ENCODE measurements around the gene CAMK4. TPM values are rescaled to one million over a fixed set of nuclear protein-coding genes. Genes with fewer than 3 reads are reported as not detected.
"Not testable (repeated sequence)": the region's sequence is repeated elsewhere in the genome, so short reads cannot be mapped to it uniquely, and the experiment has no call there.

The CAMK4 gene
- total RNA-seq, 1 donor from 2014 or later: 4.7 TPM

DNA sequence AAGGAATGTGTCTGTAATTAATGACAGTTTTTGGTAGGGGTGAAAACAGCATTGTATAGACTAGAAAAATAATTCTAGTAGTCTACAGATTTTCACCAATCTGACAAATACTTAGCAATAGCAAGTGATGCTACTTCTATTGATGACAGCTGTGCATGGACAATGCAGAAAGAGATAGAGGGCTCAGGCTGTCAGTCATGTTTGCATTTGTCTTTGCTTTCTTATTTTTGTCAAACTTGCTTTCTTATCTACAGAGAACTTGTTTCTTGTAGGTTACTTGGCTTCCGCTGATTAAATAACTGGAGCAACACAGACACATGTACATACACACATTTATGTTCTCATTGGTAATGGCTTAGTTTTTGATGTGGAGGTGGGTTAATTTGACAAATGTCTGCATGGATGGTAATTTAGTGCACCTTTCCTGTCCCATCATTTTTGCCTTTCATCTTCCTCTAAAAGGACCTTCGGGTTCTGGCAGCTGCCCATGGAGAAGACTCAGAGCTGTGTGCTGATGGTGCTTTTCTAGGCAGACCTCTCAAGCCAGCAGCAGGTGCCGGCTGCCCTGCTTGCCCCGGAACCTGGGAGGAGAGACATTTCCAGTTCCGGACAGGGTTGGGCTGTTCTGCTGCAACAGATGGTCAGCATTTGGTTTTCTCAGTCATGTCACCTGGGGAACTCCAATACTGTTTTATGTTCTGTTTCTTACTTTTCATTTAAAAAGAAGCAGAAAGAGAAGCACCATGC lies 28.8 kb downstream of the CAMK4 start:
- Histone ChIP-seq H3K9ac (ENCODE audit: low read depth in 1 of 3, low read length in 3 of 3) (no peak overlapping the region), H3K4me3 (ENCODE audit: low read length in 3 of 3) (no peak overlapping the region), H3K36me3 (ENCODE audit: control insufficient read depth in 3 of 3, insufficient read depth in 3 of 3, low read length in 3 of 3) (no peaks in the 10 kb centered on the region), H3K27me3 (ENCODE audit: control insufficient read depth in 3 of 3, insufficient read depth in 3 of 3, low read length in 3 of 3) (no peaks in the 10 kb centered on the region), H3K9me3 (ENCODE audit: control insufficient read depth in 3 of 3, low read length in 3 of 3) (no peaks in the 10 kb centered on the region), H3K4me1 (ENCODE audit: control insufficient read depth in 3 of 3, insufficient read depth in 3 of 3, low read length in 3 of 3) (no peaks in the 10 kb centered on the region), H3K27ac (ENCODE audit: low read depth, low read length) (no peak overlapping the region)

DNA sequence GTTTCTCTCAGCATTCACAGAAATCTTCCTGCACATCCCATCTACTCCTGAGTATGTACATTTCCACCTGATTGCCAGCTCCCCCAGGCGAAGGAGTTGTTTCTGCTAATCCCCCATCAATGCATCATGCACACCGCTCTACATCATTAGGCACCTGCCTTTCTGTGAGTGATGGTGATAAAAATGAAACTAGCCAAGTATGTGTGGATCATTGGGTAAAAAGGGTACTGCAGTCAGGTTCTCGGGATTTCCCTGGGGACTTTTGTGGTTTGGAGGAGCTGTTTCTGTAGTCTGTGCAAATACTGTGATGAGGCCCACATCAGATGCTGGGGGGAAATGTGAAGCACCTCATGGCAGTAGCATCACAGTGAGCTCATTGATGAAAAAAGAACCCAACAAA lies 30.4 kb downstream of the CAMK4 start:
- Histone ChIP-seq H3K36me3 (ENCODE audit: control insufficient read depth in 3 of 3, insufficient read depth in 3 of 3, low read length in 3 of 3) (no peaks in the 10 kb centered on the region), H3K9ac (ENCODE audit: low read depth in 1 of 3, low read length in 3 of 3) (no peak overlapping the region), H3K27me3 (ENCODE audit: control insufficient read depth in 3 of 3, insufficient read depth in 3 of 3, low read length in 3 of 3) (no peaks in the 10 kb centered on the region), H3K4me1 (ENCODE audit: control insufficient read depth in 3 of 3, insufficient read depth in 3 of 3, low read length in 3 of 3) (no peaks in the 10 kb centered on the region), H3K9me3 (ENCODE audit: control insufficient read depth in 3 of 3, low read length in 3 of 3) (no peaks in the 10 kb centered on the region), H3K4me3 (ENCODE audit: low read length in 3 of 3) (no peak overlapping the region), H3K27ac (ENCODE audit: low read depth, low read length) (no peak overlapping the region)

DNA sequence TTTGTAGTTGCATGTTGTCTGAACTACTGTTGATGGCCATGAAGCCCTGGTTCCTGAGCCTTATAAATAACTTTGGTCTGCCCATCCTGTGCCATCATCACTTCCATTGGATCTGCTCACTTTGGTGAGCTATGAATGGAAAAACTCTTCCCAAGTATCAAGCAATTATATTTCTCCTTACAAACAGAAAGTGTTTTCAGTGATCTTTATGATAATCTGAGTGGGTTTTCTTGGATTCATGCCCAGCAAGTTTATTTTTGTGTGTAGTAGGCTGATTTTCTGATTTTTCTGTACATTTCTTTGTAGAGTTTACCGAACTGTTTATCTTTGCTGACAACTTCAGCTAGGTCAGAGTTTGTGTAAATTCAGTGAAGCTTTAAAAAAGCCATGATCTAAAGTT lies 31.0 kb downstream of the CAMK4 start:
- no peak overlapping the region for H3K4me3 ChIP-seq (ENCODE audit: low read length in 3 of 3)
- no peak overlapping the region for H3K27ac ChIP-seq (ENCODE audit: low read depth, low read length)
- H3K9me3 ChIP-seq (ENCODE audit: control insufficient read depth in 3 of 3, low read length in 3 of 3): no peaks in the 10 kb centered on the region
- H3K4me1 ChIP-seq (ENCODE audit: control insufficient read depth in 3 of 3, insufficient read depth in 3 of 3, low read length in 3 of 3): no peaks in the 10 kb centered on the region
- H3K9ac ChIP-seq (ENCODE audit: low read depth in 1 of 3, low read length in 3 of 3): no peak overlapping the region
- no peaks in the 10 kb centered on the region for H3K36me3 ChIP-seq (ENCODE audit: control insufficient read depth in 3 of 3, insufficient read depth in 3 of 3, low read length in 3 of 3)
- H3K27me3 ChIP-seq (ENCODE audit: control insufficient read depth in 3 of 3, insufficient read depth in 3 of 3, low read length in 3 of 3): no peaks in the 10 kb centered on the region

DNA sequence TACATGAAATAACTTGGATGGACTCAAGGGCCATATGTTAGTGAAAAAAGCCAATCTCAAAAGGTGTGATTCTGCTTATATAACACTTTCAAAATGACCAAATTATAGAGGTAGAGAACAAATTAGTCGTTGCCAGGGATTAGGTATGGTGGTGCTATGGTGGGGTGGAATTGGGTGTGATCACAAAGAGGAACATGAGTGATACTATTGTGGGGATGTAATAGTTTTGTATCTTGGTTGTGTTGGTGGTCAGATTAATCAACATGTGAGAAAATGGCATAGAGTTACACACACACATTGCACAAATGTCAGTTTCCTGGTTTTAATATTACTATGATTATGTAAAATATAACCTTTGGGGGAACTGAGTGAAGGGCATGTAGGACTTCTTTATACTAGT lies 31.9 kb downstream of the CAMK4 start:
- H3K36me3 ChIP-seq (ENCODE audit: control insufficient read depth in 3 of 3, insufficient read depth in 3 of 3, low read length in 3 of 3): no peaks in the 10 kb centered on the region
- no peak overlapping the region for H3K27ac ChIP-seq (ENCODE audit: low read depth, low read length)
- H3K4me1 ChIP-seq (ENCODE audit: control insufficient read depth in 3 of 3, insufficient read depth in 3 of 3, low read length in 3 of 3): no peaks in the 10 kb centered on the region
- H3K27me3 ChIP-seq (ENCODE audit: control insufficient read depth in 3 of 3, insufficient read depth in 3 of 3, low read length in 3 of 3): no peaks in the 10 kb centered on the region
- no peaks in the 10 kb centered on the region for H3K9me3 ChIP-seq (ENCODE audit: control insufficient read depth in 3 of 3, low read length in 3 of 3)
- no peak overlapping the region for H3K4me3 ChIP-seq (ENCODE audit: low read length in 3 of 3)
- H3K9ac ChIP-seq (ENCODE audit: low read depth in 1 of 3, low read length in 3 of 3): no peak overlapping the region

DNA sequence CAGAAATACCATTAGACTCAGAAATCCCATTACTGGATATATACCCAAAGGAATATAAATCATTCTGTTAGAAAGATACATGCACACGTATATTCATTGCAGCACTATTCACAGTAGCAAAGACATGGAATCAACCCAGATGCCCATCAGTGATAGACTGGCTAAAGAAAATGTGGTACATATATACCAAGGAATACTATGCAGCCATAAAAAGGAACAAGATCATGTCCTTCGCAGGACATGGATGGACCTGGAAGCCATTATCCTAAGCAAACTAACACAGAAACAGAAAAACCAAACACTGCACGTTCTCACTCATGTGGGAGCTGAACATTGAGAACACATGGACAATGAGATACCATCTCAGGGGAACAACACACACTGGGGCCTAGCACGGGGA lies 33.4 kb downstream of the CAMK4 start:
- not testable (repeated sequence) for H3K9ac ChIP-seq (ENCODE audit: low read depth in 1 of 3, low read length in 3 of 3); H3K4me1 ChIP-seq (ENCODE audit: control insufficient read depth in 3 of 3, insufficient read depth in 3 of 3, low read length in 3 of 3); H3K27me3 ChIP-seq (ENCODE audit: control insufficient read depth in 3 of 3, insufficient read depth in 3 of 3, low read length in 3 of 3); H3K27ac ChIP-seq (ENCODE audit: low read depth, low read length); H3K4me3 ChIP-seq (ENCODE audit: low read length in 3 of 3); H3K9me3 ChIP-seq (ENCODE audit: control insufficient read depth in 3 of 3, low read length in 3 of 3); H3K36me3 ChIP-seq (ENCODE audit: control insufficient read depth in 3 of 3, insufficient read depth in 3 of 3, low read length in 3 of 3)

DNA sequence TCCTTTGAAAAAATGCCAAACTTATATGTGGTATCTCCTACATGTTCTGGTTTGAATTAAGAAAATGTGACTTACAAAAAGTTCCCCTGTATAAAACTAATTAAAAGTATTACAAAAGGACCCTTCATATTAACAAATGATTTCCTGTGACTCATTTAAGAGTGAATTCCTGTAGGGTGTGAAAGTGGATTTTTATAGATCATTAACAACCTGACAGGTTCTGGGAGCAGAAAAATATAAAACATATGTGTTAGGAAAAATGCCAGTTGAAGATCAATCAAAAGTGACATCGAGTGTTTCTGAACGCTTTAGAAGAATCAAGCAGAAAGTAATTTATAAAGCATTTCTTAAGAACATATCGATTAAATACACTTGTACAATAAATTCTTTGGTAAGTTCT lies 35.5 kb downstream of the CAMK4 start:
- H3K27me3 ChIP-seq (ENCODE audit: control insufficient read depth in 3 of 3, insufficient read depth in 3 of 3, low read length in 3 of 3): no peaks in the 10 kb centered on the region

DNA sequence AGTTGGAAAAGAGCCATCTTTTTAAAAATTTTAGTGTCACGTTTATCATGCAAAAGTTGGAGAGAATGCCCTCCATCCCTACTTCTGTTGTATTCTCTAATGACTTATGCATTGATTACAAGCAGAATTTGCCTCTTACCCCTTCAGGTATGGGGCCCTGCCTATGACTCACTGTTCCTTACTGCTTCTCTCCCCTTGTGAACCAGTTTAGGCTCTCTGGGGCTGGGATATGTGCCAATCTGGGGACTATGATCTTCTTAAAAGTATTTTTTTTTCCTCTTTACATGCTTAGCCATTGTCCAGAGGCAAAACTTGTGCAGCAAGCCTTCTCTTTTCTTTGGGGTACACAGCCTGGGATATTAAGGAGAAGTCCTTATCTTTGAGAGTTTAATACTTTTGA lies 37.4 kb downstream of the CAMK4 start:
- H3K27ac ChIP-seq (ENCODE audit: low read depth, low read length): no peak overlapping the region
- H3K4me1 ChIP-seq (ENCODE audit: control insufficient read depth in 3 of 3, insufficient read depth in 3 of 3, low read length in 3 of 3): no peaks in the 10 kb centered on the region
- H3K9ac ChIP-seq (ENCODE audit: low read depth in 1 of 3, low read length in 3 of 3): no peak overlapping the region
- H3K27me3 ChIP-seq (ENCODE audit: control insufficient read depth in 3 of 3, insufficient read depth in 3 of 3, low read length in 3 of 3): no peaks in the 10 kb centered on the region
- H3K9me3 ChIP-seq (ENCODE audit: control insufficient read depth in 3 of 3, low read length in 3 of 3): no peaks in the 10 kb centered on the region
- H3K4me3 ChIP-seq (ENCODE audit: low read length in 3 of 3): no peak overlapping the region
- H3K36me3 ChIP-seq (ENCODE audit: control insufficient read depth in 3 of 3, insufficient read depth in 3 of 3, low read length in 3 of 3): no peaks in the 10 kb centered on the region

More for the DNA sequence above, 35.5 kb downstream of the CAMK4 start:
- H3K27ac ChIP-seq (ENCODE audit: low read depth, low read length): no peak overlapping the region
- no peaks in the 10 kb centered on the region for H3K4me1 ChIP-seq (ENCODE audit: control insufficient read depth in 3 of 3, insufficient read depth in 3 of 3, low read length in 3 of 3)
- H3K36me3 ChIP-seq (ENCODE audit: control insufficient read depth in 3 of 3, insufficient read depth in 3 of 3, low read length in 3 of 3): no peaks in the 10 kb centered on the region
- H3K9ac ChIP-seq (ENCODE audit: low read depth in 1 of 3, low read length in 3 of 3): no peak overlapping the region
- H3K9me3 ChIP-seq (ENCODE audit: control insufficient read depth in 3 of 3, low read length in 3 of 3): no peaks in the 10 kb centered on the region
- no peak overlapping the region for H3K4me3 ChIP-seq (ENCODE audit: low read length in 3 of 3)

DNA sequence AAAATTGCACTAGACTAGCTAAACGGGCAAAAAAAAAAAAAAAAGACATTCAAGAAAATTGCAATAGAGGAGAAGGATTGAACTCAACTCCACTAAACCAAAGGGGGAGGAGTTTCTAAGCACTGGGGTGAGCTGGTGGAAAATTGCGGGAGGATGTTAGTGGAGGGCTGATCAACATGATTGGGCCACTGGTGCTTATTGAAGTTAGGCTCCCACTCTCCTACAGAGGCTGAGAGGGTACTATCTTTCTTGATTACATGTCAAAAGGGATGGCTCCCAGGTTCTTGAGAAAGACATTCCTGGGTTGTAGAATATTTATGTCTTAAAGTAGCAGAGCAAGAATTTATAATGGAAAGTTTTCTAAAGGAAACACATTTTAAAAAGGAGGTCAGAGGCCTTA lies 38.0 kb downstream of the CAMK4 start:
- Histone ChIP-seq H3K9ac (ENCODE audit: low read depth in 1 of 3, low read length in 3 of 3) (no peak overlapping the region), H3K9me3 (ENCODE audit: control insufficient read depth in 3 of 3, low read length in 3 of 3) (no peaks in the 10 kb centered on the region), H3K4me1 (ENCODE audit: control insufficient read depth in 3 of 3, insufficient read depth in 3 of 3, low read length in 3 of 3) (no peaks in the 10 kb centered on the region), H3K27me3 (ENCODE audit: control insufficient read depth in 3 of 3, insufficient read depth in 3 of 3, low read length in 3 of 3) (no peaks in the 10 kb centered on the region), H3K36me3 (ENCODE audit: control insufficient read depth in 3 of 3, insufficient read depth in 3 of 3, low read length in 3 of 3) (no peaks in the 10 kb centered on the region), H3K27ac (ENCODE audit: low read depth, low read length) (no peak overlapping the region), H3K4me3 (ENCODE audit: low read length in 3 of 3) (no peak overlapping the region)

DNA sequence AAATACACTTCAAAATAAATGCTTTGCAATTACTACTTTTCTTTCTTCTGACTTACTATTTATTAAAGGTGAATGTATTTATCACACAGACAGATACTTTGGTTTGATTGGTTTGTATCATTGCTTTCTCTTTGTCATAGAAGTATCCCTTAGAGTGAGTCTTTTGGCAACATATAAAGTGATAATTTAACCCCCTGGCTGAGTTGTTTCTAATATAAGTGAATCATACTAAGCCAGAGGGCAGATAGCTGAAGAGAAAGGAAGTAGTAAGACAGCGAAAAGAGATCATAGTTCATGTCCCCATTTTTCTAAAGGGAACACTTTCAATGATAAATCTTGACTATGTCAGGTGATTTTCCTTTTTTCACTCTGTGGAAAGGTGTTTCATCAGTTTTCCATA lies 38.6 kb downstream of the CAMK4 start:
- Histone ChIP-seq H3K9ac (ENCODE audit: low read depth in 1 of 3, low read length in 3 of 3) (no peak overlapping the region), H3K4me3 (ENCODE audit: low read length in 3 of 3) (no peak overlapping the region), H3K27ac (ENCODE audit: low read depth, low read length) (no peak overlapping the region), H3K4me1 (ENCODE audit: control insufficient read depth in 3 of 3, insufficient read depth in 3 of 3, low read length in 3 of 3) (no peaks in the 10 kb centered on the region), H3K27me3 (ENCODE audit: control insufficient read depth in 3 of 3, insufficient read depth in 3 of 3, low read length in 3 of 3) (no peaks in the 10 kb centered on the region), H3K36me3 (ENCODE audit: control insufficient read depth in 3 of 3, insufficient read depth in 3 of 3, low read length in 3 of 3) (no peaks in the 10 kb centered on the region), H3K9me3 (ENCODE audit: control insufficient read depth in 3 of 3, low read length in 3 of 3) (no peaks in the 10 kb centered on the region)

DNA sequence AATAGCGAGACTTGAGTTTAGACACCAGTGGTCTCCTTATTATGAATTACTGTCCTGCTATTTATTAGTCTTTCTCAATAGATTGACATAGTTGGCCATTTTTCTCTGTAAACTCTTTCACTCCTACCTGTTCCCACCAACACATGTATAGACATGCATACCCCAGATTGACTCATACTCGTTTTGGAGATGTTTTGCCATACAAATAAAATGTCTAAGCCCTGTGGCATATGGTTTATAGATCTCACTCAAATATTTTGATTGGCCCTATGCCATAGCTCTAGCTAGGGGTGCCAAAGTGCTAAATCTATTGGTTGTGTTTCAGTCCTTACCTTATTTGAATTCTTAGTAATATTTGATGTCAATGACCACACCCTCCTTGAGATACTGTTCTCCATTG lies 42.3 kb downstream of the CAMK4 start:
- no peak overlapping the region for H3K9ac ChIP-seq (ENCODE audit: low read depth in 1 of 3, low read length in 3 of 3)
- no peaks in the 10 kb centered on the region for H3K4me1 ChIP-seq (ENCODE audit: control insufficient read depth in 3 of 3, insufficient read depth in 3 of 3, low read length in 3 of 3)
- H3K36me3 ChIP-seq (ENCODE audit: control insufficient read depth in 3 of 3, insufficient read depth in 3 of 3, low read length in 3 of 3): no peaks in the 10 kb centered on the region
- no peaks in the 10 kb centered on the region for H3K27me3 ChIP-seq (ENCODE audit: control insufficient read depth in 3 of 3, insufficient read depth in 3 of 3, low read length in 3 of 3)
- H3K9me3 ChIP-seq (ENCODE audit: control insufficient read depth in 3 of 3, low read length in 3 of 3): no peaks in the 10 kb centered on the region
- H3K4me3 ChIP-seq (ENCODE audit: low read length in 3 of 3): no peak overlapping the region
- no peak overlapping the region for H3K27ac ChIP-seq (ENCODE audit: low read depth, low read length)

All from skeletal muscle tissue (tissue), 4 donors.